Panc1 (cell line): ENCODE measurements around the gene PAFAH1B1. TPM values are rescaled to one million over a fixed set of nuclear protein-coding genes. Genes with fewer than 3 reads are reported as not detected.
"Not testable (repeated sequence)": the region's sequence is repeated elsewhere in the genome, so short reads cannot be mapped to it uniquely, and the experiment has no call there.

Experiments
- ATAC-seq: fragments of 200-7000 bp; cut with Tn5 transposase; 2 replicates; pipeline ENCODE4 v1.9.1; 2020; ENCODE audit warnings: mild to moderate bottlenecking, moderate library complexity
- BruUV-seq: library from RNA; stranded (reverse); fragments of 400-500 nt; replicated peaks from 2 replicates; lab custom pipeline; 2021; lab: Mats Ljungman, UMichigan
- CTCF ChIA-PET: fragments of 300-600 bp; sonication (Branson Sonifier 250); formaldehyde crosslinking; loops from one replicate; lab custom pipeline; 2022; ENCODE audit warnings: antibody characterized with exemption; lab: Charles Lee
- POLR2A ChIA-PET: fragments of 300-600 bp; sonication (Branson Sonifier 250); formaldehyde crosslinking; loops from one replicate; lab custom pipeline; 2022; ENCODE audit warnings: antibody characterized with exemption; lab: Charles Lee
- DNase-seq: peaks from one replicate; pipeline ENCODE4 v3.0.0-alpha.2; 2010; ENCODE audit warnings: low read depth, low spot score
- H3K27ac ChIP-seq: 2 replicates; pipeline ENCODE4 v1.5.1; 2011; ENCODE audit warnings: mild to moderate bottlenecking, low read length, inconsistent platforms
- H3K27me3 ChIP-seq: fragments of 200-500 bp; sonication (Bioruptor generic); 2 replicates; pipeline ENCODE4 v1.6.0; 2014; ENCODE audit warnings: low read length, inconsistent platforms; ENCODE audit not compliant: control insufficient read depth, insufficient read depth
- H3K36me3 ChIP-seq: fragments of 200-500 bp; sonication (Bioruptor generic); 2 replicates; pipeline ENCODE4 v1.5.1; 2014; ENCODE audit warnings: inconsistent platforms, mild to moderate bottlenecking, low read length, moderate library complexity; ENCODE audit not compliant: control insufficient read depth, insufficient read depth
- H3K4me1 ChIP-seq: 2 replicates; pipeline ENCODE4 v1.5.1; 2011; ENCODE audit warnings: inconsistent platforms, mild to moderate bottlenecking, low read length, moderate library complexity; ENCODE audit not compliant: control insufficient read depth, insufficient read depth
- H3K4me3 ChIP-seq, 2 experiments: 2 replicates each; pipeline ENCODE4 v1.5.1; 2011 to 2012; ENCODE audit warnings: low read depth in 2 of 2, low read length in 2 of 2, mild to moderate bottlenecking in 2 of 2, inconsistent platforms in 1 of 2, moderate library complexity in 1 of 2
- H3K9me3 ChIP-seq: fragments of 200-500 bp; sonication (Bioruptor generic); 2 replicates; pipeline ENCODE4 v1.5.1; 2014; ENCODE audit warnings: low read depth, mild to moderate bottlenecking, inconsistent platforms, low read length, moderate library complexity; ENCODE audit not compliant: control insufficient read depth, insufficient read depth
- POLR2AphosphoS5 ChIP-seq: IDR thresholded peaks from 2 replicates; pipeline ENCODE4 v1.6.1; 2012; ENCODE audit warnings: mild to moderate bottlenecking, low read depth, low read length, moderate library complexity
- REST ChIP-seq, 2 experiments: IDR thresholded peaks; 2 replicates each; pipeline ENCODE4 v1.6.1; 2011 to 2012; ENCODE audit warnings: low read depth in 2 of 2, control low read depth in 1 of 2, low read length in 1 of 2, mild to moderate bottlenecking in 1 of 2, moderate library complexity in 1 of 2; ENCODE audit not compliant: insufficient read depth in 1 of 2
- SIN3A ChIP-seq: IDR thresholded peaks from 2 replicates; pipeline ENCODE4 v1.6.1; 2012; ENCODE audit warnings: low read depth, mild to moderate bottlenecking, low read length, moderate library complexity, borderline replicate concordance; ENCODE audit not compliant: insufficient read depth
- TCF7L2 ChIP-seq: IDR thresholded peaks from 2 replicates; pipeline ENCODE4 v1.6.1; 2011; ENCODE audit warnings: mild to moderate bottlenecking, low read depth, low read length, inconsistent platforms
- in situ Hi-C: cut with HindIII; loops from 2 replicates; pipeline ENCODE4 v1.10.0; 2016; ENCODE audit warnings: low sequenced_read_pairs, low pct_unique_long_range_greater_than_20kb
- intact Hi-C: fragments of 100-400 bp; cut with micrococcal nuclease; formaldehyde crosslinking; loops from one replicate; pipeline ENCODE4 v1.10.0; 2022; ENCODE audit not compliant: unreplicated experiment
- total RNA-seq: library from RNA; stranded (reverse); gene quantifications from one replicate; pipeline ENCODE4 v1.2.1, GENCODE V29; 2021; ENCODE audit not compliant: unreplicated experiment
- TF ChIP-seq, protein P1 (sequence below): fragments of 450-650 bp; IDR thresholded peaks from 2 replicates; pipeline ENCODE4 v1.5.1; 2017; ENCODE audit warnings: mild to moderate bottlenecking

The PAFAH1B1 gene
- total RNA-seq, 1 experiment from 2014 or later, result 120 TPM

DNA sequence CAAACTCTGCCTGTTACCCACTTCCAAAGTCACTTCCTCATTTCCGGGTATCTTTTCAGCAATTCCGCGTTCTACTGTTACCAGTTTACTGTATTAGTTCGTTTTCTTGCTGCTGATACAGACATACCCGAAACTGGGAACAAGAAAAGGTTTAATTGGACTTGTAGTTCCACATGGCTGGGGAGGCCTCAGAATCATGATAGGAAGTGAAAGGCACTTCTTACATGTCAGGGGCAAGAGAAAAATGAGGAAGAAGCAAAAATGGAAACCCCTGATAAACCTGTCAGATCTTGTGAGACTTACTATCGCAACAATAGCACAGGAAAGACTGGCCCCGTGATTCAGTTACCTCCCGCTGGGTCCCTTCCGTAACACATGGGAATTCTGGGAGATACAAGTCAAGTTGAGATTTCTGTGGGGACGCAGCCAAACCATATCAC, 30.9 kb downstream of the PAFAH1B1 start:
- Histone ChIP-seq H3K4me1 (no peaks in the 10 kb centered on the region), H3K36me3 (no peaks in the 10 kb centered on the region), H3K27me3 (no peaks in the 10 kb centered on the region), H3K9me3 (no peaks in the 10 kb centered on the region), H3K4me3 (no peak overlapping the region), H3K27ac (no peak overlapping the region)
- TF ChIP-seq, protein P1, sequence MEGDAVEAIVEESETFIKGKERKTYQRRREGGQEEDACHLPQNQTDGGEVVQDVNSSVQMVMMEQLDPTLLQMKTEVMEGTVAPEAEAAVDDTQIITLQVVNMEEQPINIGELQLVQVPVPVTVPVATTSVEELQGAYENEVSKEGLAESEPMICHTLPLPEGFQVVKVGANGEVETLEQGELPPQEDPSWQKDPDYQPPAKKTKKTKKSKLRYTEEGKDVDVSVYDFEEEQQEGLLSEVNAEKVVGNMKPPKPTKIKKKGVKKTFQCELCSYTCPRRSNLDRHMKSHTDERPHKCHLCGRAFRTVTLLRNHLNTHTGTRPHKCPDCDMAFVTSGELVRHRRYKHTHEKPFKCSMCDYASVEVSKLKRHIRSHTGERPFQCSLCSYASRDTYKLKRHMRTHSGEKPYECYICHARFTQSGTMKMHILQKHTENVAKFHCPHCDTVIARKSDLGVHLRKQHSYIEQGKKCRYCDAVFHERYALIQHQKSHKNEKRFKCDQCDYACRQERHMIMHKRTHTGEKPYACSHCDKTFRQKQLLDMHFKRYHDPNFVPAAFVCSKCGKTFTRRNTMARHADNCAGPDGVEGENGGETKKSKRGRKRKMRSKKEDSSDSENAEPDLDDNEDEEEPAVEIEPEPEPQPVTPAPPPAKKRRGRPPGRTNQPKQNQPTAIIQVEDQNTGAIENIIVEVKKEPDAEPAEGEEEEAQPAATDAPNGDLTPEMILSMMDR, result no peak
- TF ChIP-seq REST (IDR thresholded peaks at IDR 0.05; ENCODE audit: insufficient read depth in 1 of 2, low read depth in 2 of 2, low read length in 1 of 2) (no peak), SIN3A (no peak), POLR2AphosphoS5 (no peak), TCF7L2 (no peak)
- DNase-seq, result no peak
- intact Hi-C loops (no loop called here), in situ Hi-C loops (no loop called here)
- BruUV-seq, result no TSS peak
- ChIA-PET CTCF (no interaction called here), POLR2A (no interaction called here)
- ATAC-seq, result no peak

DNA sequence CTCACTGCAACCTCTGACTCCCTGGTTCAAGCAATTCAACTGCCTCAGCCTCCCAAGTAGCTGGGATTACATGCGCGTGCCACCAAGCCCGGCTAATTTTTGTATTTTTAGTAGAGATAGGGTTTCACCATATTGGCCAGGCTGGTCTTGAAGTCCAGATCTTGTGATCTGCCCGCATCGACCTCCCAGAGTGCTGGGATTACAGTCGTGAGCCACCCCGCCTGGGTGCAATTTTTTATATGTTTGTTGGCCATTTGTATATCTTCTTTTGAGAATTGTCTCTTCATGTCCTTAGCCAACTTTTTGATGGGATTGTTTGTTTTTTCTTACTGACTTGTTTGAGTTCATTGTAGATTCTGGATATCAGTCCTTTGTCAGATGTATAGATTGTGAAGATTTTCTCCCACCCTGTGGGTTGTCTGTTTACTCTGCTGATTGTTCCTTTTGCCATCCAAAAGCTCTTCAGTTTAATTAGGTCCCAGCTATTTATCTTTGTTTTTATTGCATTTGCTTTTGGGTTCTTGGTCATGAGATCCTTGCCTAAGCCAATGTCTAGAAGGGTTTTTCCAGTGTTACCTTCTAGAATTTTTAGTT, 33.3 kb downstream of the PAFAH1B1 start:
- H3K9me3 ChIP-seq, BruUV-seq, H3K27me3 ChIP-seq, H3K4me3 ChIP-seq, DNase-seq, ATAC-seq, POLR2A ChIA-PET, in situ Hi-C loops, H3K27ac ChIP-seq, H3K4me1 ChIP-seq, H3K36me3 ChIP-seq, intact Hi-C loops: not testable (repeated sequence)
- CTCF ChIA-PET, result interaction anchor here (0.8 kb wide), 1 partner anchor 505 kb away, joined by 4 read pairs; no protein-coding TSS in a partner anchor

- H3K36me3 ChIP-seq, H3K27me3 ChIP-seq, H3K4me3 ChIP-seq, H3K9me3 ChIP-seq, CTCF ChIA-PET, DNase-seq, H3K27ac ChIP-seq, intact Hi-C loops, in situ Hi-C loops, POLR2A ChIA-PET, ATAC-seq, BruUV-seq: not testable (repeated sequence)
- H3K4me1 ChIP-seq, result peaks cover 22% of the 10 kb centered on the region
These were observed 35.5 kb downstream of the PAFAH1B1 start for GRCh38 chr17:2628922-2629321.
